ENCODE data around the gene MYCL.

GRCh38 chr1:39886757-39887231 lies 14.9 kb downstream of the MYCL start:
- no peak for TF ChIP-seq SP1 (IDR thresholded peaks at IDR 0.05; ENCODE audit: low read depth, low read length)
- TF ChIP-seq PHF8 (conservative IDR thresholded peaks at IDR 0.05; ENCODE audit: low read depth, low read length): no peak
- no peak for TF ChIP-seq TEAD4 (IDR thresholded peaks at IDR 0.05; ENCODE audit: low read depth, low read length)

Data from H1 (cell line).